Naive B cell (primary cell): ENCODE data around the gene ARHGAP42. TPM values are rescaled to one million over a fixed set of nuclear protein-coding genes. Genes with fewer than 3 reads are reported as not detected.

Experiments used
- ATAC-seq, 2 donors: fragments of 150-1000 bp; cut with Tn5 transposase; 2 replicates each; pipeline ENCODE4 v1.10.0; 2021; ENCODE audit warnings: low read depth in 2 of 2, mild to moderate bottlenecking in 2 of 2, moderate library complexity in 2 of 2
- DNase-seq: peaks from one replicate; pipeline ENCODE4 v3.0.0; 2022
- H3K27ac Mint-ChIP-seq, 6 donors: one replicate each; pipeline ENCODE4 v1.8.0; 2020 to 2022; ENCODE audit warnings: mild to moderate bottlenecking in 6 of 6, mixed read lengths in 6 of 6, moderate library complexity in 5 of 6, inconsistent platforms in 2 of 6
- H3K27me3 Mint-ChIP-seq, 3 donors: one replicate each; pipeline ENCODE4 v1.8.0; 2021 to 2022; ENCODE audit warnings: mixed read lengths in 3 of 3, mild to moderate bottlenecking in 1 of 3
- H3K36me3 Mint-ChIP-seq, 2 donors: one replicate each; pipeline ENCODE4 v1.8.0; 2020 to 2022; ENCODE audit warnings: mixed read lengths in 2 of 2, inconsistent platforms in 1 of 2, mild to moderate bottlenecking in 1 of 2
- H3K4me1 Mint-ChIP-seq, 3 donors: one replicate each; pipeline ENCODE4 v1.8.0; 2020 to 2022; ENCODE audit warnings: mixed read lengths in 3 of 3, inconsistent platforms in 1 of 3, mild to moderate bottlenecking in 1 of 3, moderate library complexity in 1 of 3
- H3K4me3 Mint-ChIP-seq, 8 donors: one replicate each; pipeline ENCODE4 v1.8.0; 2020 to 2022; ENCODE audit warnings: mild to moderate bottlenecking in 8 of 8, mixed read lengths in 8 of 8, moderate library complexity in 8 of 8, inconsistent platforms in 2 of 8
- H3K9me3 Mint-ChIP-seq, 7 donors: one replicate each; pipeline ENCODE4 v1.8.0; 2020 to 2022; ENCODE audit warnings: mixed read lengths in 7 of 7, mild to moderate bottlenecking in 5 of 7, inconsistent platforms in 2 of 7, moderate library complexity in 1 of 7
- polyA plus RNA-seq, 6 donors: library from polyadenylated mRNA; unstranded; fragments of 300-500 nt; fragmentation: Illumina TruSeq; gene quantifications; one replicate each; pipeline ENCODE4 v1.2.3, GENCODE V29; 2021; ENCODE audit warnings: low read depth in 6 of 6

ARHGAP42 gene
- polyA plus RNA-seq, 6 donors from 2014 or later: 1.4 to 3.0 (median 1.9) TPM

DNA sequence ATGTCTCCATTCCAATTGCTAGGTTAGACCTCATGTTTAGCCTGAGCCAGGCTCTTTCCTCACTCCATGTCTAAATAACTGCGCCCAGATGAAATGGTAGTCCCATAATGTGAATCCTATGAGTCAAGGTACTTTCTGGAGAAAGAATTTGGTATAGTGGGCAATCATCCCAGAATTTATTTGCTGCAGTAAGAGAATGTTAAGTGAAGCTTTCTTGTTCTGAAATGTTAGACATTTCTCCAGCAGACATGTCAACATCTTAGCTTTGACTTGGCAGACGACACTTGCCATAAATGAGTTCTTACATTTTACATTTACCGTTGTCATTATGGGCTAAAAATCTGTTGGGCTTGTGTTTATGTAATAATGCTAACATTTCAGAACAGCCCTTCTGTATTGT is 277.3 kb downstream of the ARHGAP42 start:
- Mint-ChIP-seq H3K9me3 (peaks cover 0 to 22% (median 8%) of the 10 kb centered on the region in 7 donors), H3K27me3 (no peaks in the 10 kb centered on the region), H3K4me3 (no peak overlapping the region), H3K27ac (no peak overlapping the region), H3K4me1 (no peaks in the 10 kb centered on the region), H3K36me3 (peaks cover 30 to 53% of the 10 kb centered on the region in 2 donors)
- no peak for DNase-seq
- ATAC-seq: no peak

DNA sequence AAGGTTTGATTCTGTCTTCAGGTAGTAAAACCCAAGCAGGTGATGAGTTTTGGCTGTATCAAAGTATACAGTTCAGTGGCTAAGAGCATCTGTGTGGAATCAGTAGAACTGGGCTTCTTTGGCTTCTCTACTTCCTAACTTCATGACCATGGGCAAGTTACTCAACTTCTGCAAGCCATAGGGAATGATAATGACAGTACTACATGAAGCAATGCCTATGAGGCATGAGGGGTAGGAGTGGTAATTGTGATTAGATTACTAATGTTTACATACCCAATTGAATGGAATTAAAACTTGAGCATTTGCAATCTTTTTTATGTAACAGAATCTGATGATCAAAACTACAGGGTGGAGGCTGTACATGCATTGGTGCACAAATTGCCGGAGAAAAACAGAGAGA is 278.3 kb downstream of the ARHGAP42 start:
- Mint-ChIP-seq H3K27ac (no peak overlapping the region), H3K27me3 (no peaks in the 10 kb centered on the region), H3K9me3 (peaks cover 0 to 31% (median 17%) of the 10 kb centered on the region in 7 donors), H3K36me3 (peaks cover 39 to 62% of the 10 kb centered on the region in 2 donors), H3K4me3 (no peak overlapping the region), H3K4me1 (no peaks in the 10 kb centered on the region)
- ATAC-seq (no peak), DNase-seq (no peak)

DNA sequence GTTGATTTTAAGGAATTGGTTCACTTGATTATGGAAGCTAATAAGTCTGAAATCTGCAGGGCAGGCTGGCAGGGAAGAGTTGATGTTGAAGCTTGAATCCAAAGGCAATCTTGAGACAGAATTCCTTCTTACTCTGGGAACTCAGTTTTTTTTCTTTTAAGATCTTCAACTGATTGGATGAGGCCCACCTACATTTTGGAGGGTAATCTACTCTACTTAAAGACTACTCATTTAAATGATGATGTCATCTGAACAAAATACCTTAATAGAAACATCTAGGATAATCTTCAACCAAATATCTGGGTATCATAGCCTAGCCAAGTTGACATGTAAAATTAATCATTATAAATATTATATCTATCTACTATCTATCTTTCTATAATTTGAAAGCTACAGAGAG is 279.3 kb downstream of the ARHGAP42 start:
- Mint-ChIP-seq H3K4me3 (no peak overlapping the region), H3K36me3 (peaks cover 41 to 62% of the 10 kb centered on the region in 2 donors), H3K27me3 (no peaks in the 10 kb centered on the region), H3K9me3 (peaks cover 0 to 32% (median 19%) of the 10 kb centered on the region in 7 donors), H3K4me1 (no peaks in the 10 kb centered on the region), H3K27ac (no peak overlapping the region)
- no peak for DNase-seq
- ATAC-seq: no peak

DNA sequence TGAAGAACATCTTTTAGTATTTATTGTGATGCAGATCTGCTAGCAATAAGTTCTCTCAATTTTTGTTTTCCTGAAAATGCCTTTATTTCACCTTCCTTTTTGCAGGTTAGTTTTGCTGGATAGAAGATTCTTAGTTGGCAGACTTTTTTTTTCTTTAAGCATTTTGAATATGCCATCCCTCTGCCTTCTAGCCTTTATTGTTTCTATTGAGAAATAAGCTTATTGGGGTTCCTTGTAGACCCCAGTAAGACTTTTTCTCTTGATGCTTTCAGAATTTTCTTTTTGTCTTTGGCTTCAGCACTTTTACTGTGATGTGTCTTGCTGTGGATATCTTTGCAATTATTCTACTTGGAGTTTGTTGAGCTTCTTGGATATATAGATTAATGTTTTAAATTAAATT is 281.9 kb downstream of the ARHGAP42 start:
- Mint-ChIP-seq H3K4me1 (no peaks in the 10 kb centered on the region), H3K9me3 (peaks cover 0 to 32% (median 19%) of the 10 kb centered on the region in 7 donors), H3K27ac (no peak overlapping the region), H3K36me3 (peaks cover 46 to 48% of the 10 kb centered on the region in 2 donors), H3K4me3 (no peak overlapping the region), H3K27me3 (no peaks in the 10 kb centered on the region)
- no peak for ATAC-seq
- DNase-seq: no peak

DNA sequence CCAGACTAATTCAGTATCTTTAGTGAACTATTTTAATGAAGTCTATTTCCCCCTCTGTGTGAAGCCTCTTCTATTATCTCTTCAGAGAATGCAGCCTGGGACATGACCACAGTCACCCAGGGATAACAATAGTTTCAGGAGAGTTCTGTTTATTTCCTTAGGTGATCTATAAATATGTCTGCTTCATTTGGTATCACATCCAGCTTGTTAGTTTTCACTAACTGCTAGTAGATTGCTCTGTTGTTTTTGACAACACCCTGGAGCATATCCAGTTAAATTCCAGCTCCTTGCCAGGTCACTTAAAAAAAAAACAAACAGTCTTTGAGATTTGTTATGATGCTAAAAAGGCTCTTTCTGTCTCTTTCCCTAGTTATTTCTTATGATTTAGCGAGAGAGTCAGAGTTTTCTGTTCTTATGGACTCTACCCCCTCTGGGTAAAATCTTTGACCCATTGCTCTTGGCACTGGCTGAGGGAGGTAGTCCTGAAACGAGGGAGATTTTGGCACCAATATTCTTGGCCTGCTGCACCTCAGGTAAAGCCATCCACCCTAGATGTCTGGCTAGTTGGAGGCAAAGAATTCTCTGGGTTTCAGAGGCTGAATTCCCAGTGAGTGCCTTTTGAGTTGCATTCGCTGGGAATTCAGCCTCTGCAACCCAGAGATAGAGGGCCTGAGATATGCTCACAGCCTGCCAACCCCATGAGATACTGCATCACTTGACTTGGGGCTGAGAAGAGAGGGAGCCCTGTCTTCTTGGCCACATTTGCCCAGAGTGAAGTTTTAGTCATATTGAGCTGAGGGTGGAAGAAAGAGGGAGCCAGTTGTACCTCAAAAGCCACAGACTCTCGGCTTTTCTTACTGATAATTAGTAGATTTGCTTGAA is 283.4 kb downstream of the ARHGAP42 start:
- peaks cover 0 to 28% (median 17%) of the 10 kb centered on the region in 7 donors for H3K9me3 Mint-ChIP-seq
- H3K27me3 Mint-ChIP-seq: no peaks in the 10 kb centered on the region
- no peak for DNase-seq
- H3K4me1 Mint-ChIP-seq: no peaks in the 10 kb centered on the region
- no peak for ATAC-seq
- peaks cover 37 to 47% of the 10 kb centered on the region in 2 donors for H3K36me3 Mint-ChIP-seq
- H3K4me3 Mint-ChIP-seq: no peak overlapping the region
- H3K27ac Mint-ChIP-seq: no peak overlapping the region

DNA sequence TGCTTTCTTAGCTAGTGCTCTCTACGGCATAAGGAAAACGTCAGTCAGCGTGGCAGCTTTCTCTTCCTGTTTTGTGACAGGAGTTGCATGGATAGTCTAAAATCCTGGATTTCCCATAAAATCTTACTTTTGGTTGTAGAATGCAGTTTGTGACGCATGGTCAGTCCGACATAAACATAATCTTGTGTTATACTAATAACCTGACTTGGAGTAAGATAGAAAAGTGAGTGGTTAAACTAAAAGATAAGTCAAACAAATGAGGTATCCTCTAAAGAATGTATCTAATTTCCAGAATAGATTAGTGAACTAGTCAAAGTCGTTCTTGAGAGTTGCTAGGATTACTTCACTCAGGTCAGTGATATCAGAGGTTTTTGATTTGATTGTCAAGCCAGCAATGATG is 285.0 kb downstream of the ARHGAP42 start:
- H3K36me3 Mint-ChIP-seq: peaks cover 33 to 38% of the 10 kb centered on the region in 2 donors
- H3K4me3 Mint-ChIP-seq: no peak overlapping the region
- ATAC-seq: no peak
- H3K4me1 Mint-ChIP-seq: no peaks in the 10 kb centered on the region
- H3K27me3 Mint-ChIP-seq: no peaks in the 10 kb centered on the region
- peaks cover 0 to 28% (median 17%) of the 10 kb centered on the region in 7 donors for H3K9me3 Mint-ChIP-seq
- no peak overlapping the region for H3K27ac Mint-ChIP-seq
- DNase-seq: no peak

DNA sequence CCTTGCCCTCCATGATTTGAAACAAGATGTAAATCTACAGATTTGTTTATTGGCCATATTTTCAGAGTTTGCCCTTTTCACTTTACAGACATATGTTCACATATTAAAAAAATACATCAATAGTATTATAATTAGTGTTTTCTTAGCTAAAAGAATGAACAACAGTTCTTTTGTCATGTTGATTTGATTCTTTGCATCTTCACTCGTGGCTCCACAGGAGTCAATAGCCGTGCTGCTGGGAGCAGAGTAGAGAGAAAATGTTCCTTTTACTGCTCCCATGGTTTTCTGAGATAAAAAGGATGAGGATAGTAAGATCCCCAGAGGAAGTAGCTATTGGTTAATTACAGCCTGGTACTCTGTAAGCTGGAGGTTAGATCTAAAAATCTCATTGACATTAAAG is 291.4 kb downstream of the ARHGAP42 start:
- Mint-ChIP-seq H3K36me3 (peaks cover 0 to 16% of the 10 kb centered on the region in 2 donors), H3K4me1 (no peaks in the 10 kb centered on the region), H3K9me3 (no peaks in the 10 kb centered on the region), H3K4me3 (no peak overlapping the region), H3K27me3 (no peaks in the 10 kb centered on the region), H3K27ac (peak overlapping the region in 1 of 6 donors; percentile 23)
- DNase-seq (no peak), ATAC-seq (no peak)

DNA sequence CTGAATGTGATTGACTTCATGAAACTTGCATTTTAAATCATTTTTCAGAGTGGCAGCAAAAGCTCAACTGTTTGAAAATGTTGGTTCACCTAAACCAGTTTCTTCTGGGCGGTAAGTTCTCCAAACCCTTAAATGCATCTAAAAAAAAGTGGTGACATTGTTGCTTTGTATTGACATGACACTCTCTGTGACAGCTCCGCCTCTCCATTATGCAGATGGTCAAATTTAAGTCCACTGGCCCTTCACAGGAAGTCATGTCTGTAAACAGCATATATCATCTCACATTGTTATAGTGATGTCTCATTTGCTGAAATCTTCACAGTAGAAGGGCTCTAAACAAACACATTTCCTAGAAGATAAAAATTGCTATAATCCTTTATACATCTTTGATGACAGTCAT is 291.9 kb downstream of the ARHGAP42 start:
- no peak overlapping the region for H3K4me3 Mint-ChIP-seq
- no peaks in the 10 kb centered on the region for H3K4me1 Mint-ChIP-seq
- ATAC-seq (no peak), DNase-seq (no peak)
- no peak overlapping the region for H3K27ac Mint-ChIP-seq
- H3K36me3 Mint-ChIP-seq: peaks cover 0 to 16% of the 10 kb centered on the region in 2 donors
- H3K9me3 Mint-ChIP-seq: no peaks in the 10 kb centered on the region
- no peaks in the 10 kb centered on the region for H3K27me3 Mint-ChIP-seq

DNA sequence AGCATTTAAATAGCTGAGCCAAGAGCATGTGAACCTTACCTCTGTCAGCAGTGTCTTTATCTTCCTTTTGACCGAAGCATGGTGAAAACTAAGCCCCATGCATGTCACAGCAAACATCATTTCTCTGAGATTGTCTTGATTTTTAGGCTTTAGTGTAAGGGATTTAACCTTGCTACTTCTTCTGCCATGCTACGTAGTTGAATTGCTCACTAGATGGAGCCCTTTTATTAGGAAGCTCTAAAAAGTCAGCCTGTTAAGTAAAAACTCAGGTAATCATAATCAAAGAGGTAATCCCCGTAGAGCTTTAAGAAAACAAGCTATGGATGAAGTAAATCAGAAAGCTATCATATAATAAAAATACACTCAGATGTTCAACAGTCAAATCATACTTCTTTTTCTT is 293.1 kb downstream of the ARHGAP42 start:
- Mint-ChIP-seq H3K27ac (no peak overlapping the region), H3K27me3 (no peaks in the 10 kb centered on the region), H3K4me3 (no peak overlapping the region), H3K4me1 (peaks cover 6 to 8% (median 7%) of the 10 kb centered on the region in 3 donors), H3K9me3 (no peaks in the 10 kb centered on the region), H3K36me3 (peaks cover 0 to 8% of the 10 kb centered on the region in 2 donors)
- DNase-seq (no peak), ATAC-seq (no peak)

DNA sequence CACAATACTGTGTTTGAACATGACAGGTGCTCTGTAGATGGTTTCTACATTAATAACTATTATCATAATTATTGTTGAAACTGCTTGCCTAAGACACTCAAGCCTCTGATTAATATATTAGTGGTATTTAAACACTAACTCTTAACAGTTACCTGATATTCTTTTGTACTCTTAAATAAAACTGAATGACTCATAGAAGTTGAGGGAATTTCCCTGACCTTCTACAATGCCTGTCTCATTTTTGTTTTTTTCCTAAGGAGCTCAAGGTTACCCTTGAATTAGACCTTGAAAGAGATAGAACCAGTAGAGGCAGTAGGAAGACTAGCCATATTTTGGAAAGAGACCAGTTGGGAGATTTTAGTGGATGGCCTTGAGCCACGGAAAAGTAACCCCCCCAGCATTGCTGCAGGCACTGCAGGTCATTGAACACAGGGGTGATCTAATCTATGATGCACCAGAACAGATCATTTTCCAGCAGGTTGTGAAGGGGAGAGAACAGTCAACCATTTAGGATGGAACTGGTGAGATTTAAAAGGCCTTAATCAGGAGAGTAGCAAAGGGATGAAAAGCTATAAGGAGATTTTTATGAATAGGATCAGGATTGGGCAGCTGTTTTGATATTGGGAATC is 294.2 kb downstream of the ARHGAP42 start:
- H3K27me3 Mint-ChIP-seq: no peaks in the 10 kb centered on the region
- DNase-seq (no peak), ATAC-seq (no peak)
- H3K4me3 Mint-ChIP-seq: no peak overlapping the region
- H3K27ac Mint-ChIP-seq: peak overlapping the region in 1 of 6 donors; percentile 16
- H3K36me3 Mint-ChIP-seq: peaks cover 0 to 14% of the 10 kb centered on the region in 2 donors
- peaks cover 7 to 9% (median 8%) of the 10 kb centered on the region in 3 donors for H3K4me1 Mint-ChIP-seq
- no peaks in the 10 kb centered on the region for H3K9me3 Mint-ChIP-seq

DNA sequence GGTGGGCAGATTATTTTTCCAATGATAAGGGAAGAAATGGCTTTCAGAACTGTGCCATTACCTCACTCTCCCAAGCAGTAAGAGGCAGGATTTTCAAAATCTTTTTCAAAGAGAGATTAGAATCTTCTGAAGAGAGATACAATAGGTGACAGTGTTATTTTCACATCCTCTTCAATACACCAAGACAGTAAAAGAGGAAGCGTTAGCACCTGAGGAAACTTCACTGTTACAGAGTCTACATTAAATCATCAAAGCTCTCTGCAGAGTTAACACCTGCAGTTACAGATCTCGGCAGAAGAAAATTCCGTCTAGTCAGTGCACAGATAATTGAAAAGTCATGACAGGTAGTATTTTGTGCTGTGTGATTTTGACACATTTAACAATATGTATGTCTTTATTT is 297.6 kb downstream of the ARHGAP42 start:
- H3K4me3 Mint-ChIP-seq: no peak overlapping the region

DNA sequence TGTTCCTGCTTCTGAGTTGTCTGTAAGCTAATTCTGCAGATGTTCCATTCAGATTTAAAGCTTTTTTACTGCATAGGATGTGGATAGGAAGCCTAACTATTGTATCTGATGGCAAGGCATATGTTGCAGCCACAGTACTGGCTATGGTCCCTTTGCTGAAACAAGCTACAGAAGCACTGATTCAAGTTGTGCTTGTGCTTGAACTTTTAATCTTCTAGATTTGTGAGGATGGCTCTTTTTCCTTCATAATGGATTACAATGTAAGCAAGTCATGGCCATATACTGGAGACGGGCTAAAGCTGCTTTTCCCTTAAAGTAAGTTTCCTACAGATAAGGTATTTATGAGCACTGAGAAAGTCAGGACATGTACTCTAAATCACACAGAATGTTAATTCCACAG is 303.8 kb downstream of the ARHGAP42 start:
- peaks cover 0 to 3% (median 0%) of the 10 kb centered on the region in 3 donors for H3K4me1 Mint-ChIP-seq
- peaks cover 0 to 15% of the 10 kb centered on the region in 2 donors for H3K36me3 Mint-ChIP-seq
- H3K27ac Mint-ChIP-seq: no peak overlapping the region
- ATAC-seq (no peak), DNase-seq (no peak)
- H3K27me3 Mint-ChIP-seq: no peaks in the 10 kb centered on the region
- no peaks in the 10 kb centered on the region for H3K9me3 Mint-ChIP-seq
- H3K4me3 Mint-ChIP-seq: no peak overlapping the region

More for the DNA sequence above, 297.6 kb downstream of the ARHGAP42 start:
- H3K27me3 Mint-ChIP-seq: no peaks in the 10 kb centered on the region
- no peak overlapping the region for H3K27ac Mint-ChIP-seq
- H3K36me3 Mint-ChIP-seq: peaks cover 0 to 14% of the 10 kb centered on the region in 2 donors
- H3K4me1 Mint-ChIP-seq: peaks cover 7 to 9% (median 8%) of the 10 kb centered on the region in 3 donors
- H3K9me3 Mint-ChIP-seq: no peaks in the 10 kb centered on the region
- DNase-seq (peak; percentile 9), ATAC-seq (peak; percentile 92 to 99)

DNA sequence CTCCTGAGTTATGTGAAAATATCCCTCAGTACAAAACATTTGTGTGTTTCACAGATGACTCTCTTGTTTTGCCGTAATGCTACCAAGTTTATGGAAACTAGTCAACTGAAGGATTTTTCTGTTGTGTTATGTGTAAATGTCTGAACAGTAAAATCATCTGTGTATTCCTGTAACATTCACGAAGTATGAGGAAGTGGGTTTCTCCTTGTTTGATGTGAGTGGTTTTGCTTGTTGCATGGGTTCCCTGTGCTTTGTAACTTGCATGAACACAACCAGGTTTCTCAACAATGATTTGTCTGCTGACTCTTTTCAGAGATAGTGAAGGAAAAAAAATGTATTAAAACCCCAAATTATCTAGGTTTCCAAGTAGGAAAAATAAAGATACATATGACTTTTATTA is 304.5 kb downstream of the ARHGAP42 start:
- H3K36me3 Mint-ChIP-seq: peaks cover 0 to 11% of the 10 kb centered on the region in 2 donors
- no peak for ATAC-seq
- no peak overlapping the region for H3K4me3 Mint-ChIP-seq
- H3K27ac Mint-ChIP-seq: no peak overlapping the region
- no peaks in the 10 kb centered on the region for H3K9me3 Mint-ChIP-seq
- H3K27me3 Mint-ChIP-seq: no peaks in the 10 kb centered on the region
- DNase-seq: no peak
- no peaks in the 10 kb centered on the region for H3K4me1 Mint-ChIP-seq

DNA sequence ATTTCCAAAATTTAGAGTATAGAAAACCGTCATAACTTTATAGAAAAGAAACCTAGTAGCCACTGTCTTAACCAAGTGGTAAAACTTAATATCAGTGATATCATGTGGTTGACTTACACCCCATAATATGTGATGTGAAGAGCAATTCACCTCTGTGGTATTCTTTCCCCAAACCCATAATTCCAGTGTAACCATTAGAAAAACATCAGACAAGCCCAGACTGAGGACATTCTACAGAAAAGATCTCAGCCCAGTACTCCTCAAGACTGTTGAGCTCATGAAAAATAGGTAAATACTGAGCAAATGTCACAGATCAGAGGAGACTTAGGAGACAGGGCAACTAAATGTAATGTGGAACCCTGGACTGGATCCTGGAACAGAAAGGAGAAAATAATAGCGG is 307.9 kb downstream of the ARHGAP42 start:
- Mint-ChIP-seq H3K4me3 (no peak overlapping the region), H3K36me3 (peaks cover 0 to 4% of the 10 kb centered on the region in 2 donors), H3K27ac (peak overlapping the region in 1 of 6 donors; percentile 47), H3K4me1 (no peaks in the 10 kb centered on the region), H3K9me3 (peaks cover 0 to 2% (median 0%) of the 10 kb centered on the region in 7 donors), H3K27me3 (peaks cover 0 to 8% (median 4%) of the 10 kb centered on the region in 3 donors)
- ATAC-seq (no peak), DNase-seq (no peak)
